Kidney (tissue), 14 donors: Measurements from ENCODE around the gene KIF5C. TPM values are rescaled to one million over a fixed set of nuclear protein-coding genes. Genes with fewer than 3 reads are reported as not detected.

Experiments
- DNase-seq, 5 donors: peaks; one replicate each; pipeline ENCODE4 v3.0.0-alpha.2; 2013 to 2020
- FAIRE-seq: peaks from 2 replicates; lab custom pipeline; 2012; peaks lifted over from hg19 to GRCh38; lab: Jason Lieb, UNC
- H3K27ac ChIP-seq, 2 donors: one replicate each; pipeline ENCODE4 v1.7.0; 2013; ENCODE audit warnings: low read depth in 2 of 2, low read length in 2 of 2, inconsistent platforms in 1 of 2
- H3K27me3 ChIP-seq: one replicate; pipeline ENCODE4 v1.7.1; 2013; ENCODE audit warnings: low read length, inconsistent platforms; ENCODE audit not compliant: control insufficient read depth, insufficient read depth
- H3K36me3 ChIP-seq, 3 donors: one replicate each; pipeline versions ENCODE4 v1.7.0 to v1.7.1; 2013; ENCODE audit warnings: low read length in 3 of 3, control low read depth in 1 of 3, inconsistent platforms in 1 of 3; ENCODE audit not compliant: insufficient read depth in 3 of 3, control insufficient read depth in 2 of 3
- H3K4me1 ChIP-seq, 3 donors: one replicate each; pipeline versions ENCODE4 v1.7.0 to v1.7.1; 2013; ENCODE audit warnings: low read length in 3 of 3, inconsistent platforms in 1 of 3, low read depth in 1 of 3; ENCODE audit not compliant: control insufficient read depth in 2 of 3, insufficient read depth in 2 of 3
- H3K4me3 ChIP-seq, 3 donors: one replicate each; pipeline versions ENCODE4 v1.7.0 to v1.8.1; 2013; ENCODE audit warnings: low read length in 3 of 3, control low read depth in 1 of 3, inconsistent platforms in 1 of 3
- H3K9ac ChIP-seq, 3 donors: one replicate each; pipeline versions ENCODE4 v1.7.0 to v1.7.1; 2013; ENCODE audit warnings: low read length in 3 of 3, control low read depth in 1 of 3, inconsistent platforms in 1 of 3
- H3K9me3 ChIP-seq, 3 donors: one replicate each; pipeline versions ENCODE4 v1.7.0 to v1.7.1; 2013; ENCODE audit warnings: low read length in 3 of 3, control low read depth in 1 of 3, inconsistent platforms in 1 of 3; ENCODE audit not compliant: control insufficient read depth in 2 of 3, insufficient read depth in 1 of 3
- CTCF ChIP-seq: IDR thresholded peaks from 3 replicates; pipeline ENCODE4 v1.5.1; 2012; ENCODE audit warnings: mild to moderate bottlenecking, moderate library complexity, borderline replicate concordance; ENCODE audit not compliant: insufficient read depth; ENCODE audit errors: extremely low read depth
- intact Hi-C: fragments of 100-400 bp; cut with DNase I; formaldehyde crosslinking; loops from one replicate; pipeline ENCODE4 v1.11.1; 2022
- polyA plus RNA-seq: library from polyadenylated mRNA; stranded (reverse); fragments of 350-450 nt; fragmentation: Illumina TruSeq; extraction: RNeasy Lipid Tissue Mini Kit (QIAGEN cat#74804); gene quantifications from one replicate; pipeline ENCODE4 v1.2.3, GENCODE V29; 2014; ENCODE audit warnings: low read depth, low replicate concordance; ENCODE audit not compliant: insufficient read depth
- total RNA-seq: library from RNA; stranded (reverse); fragmentation: NEBNext Ultra II Directional; extraction: Animal tissue kit (Norgen Biotek cat#: 25700); gene quantifications from one replicate; pipeline ENCODE4 v1.2.1, GENCODE V29; 2021
- donor health status: control.
- donor health status: control.
- donor health status: control.
- donor health status: control.
- donor health status: control.
- donor health status: DM: yes; HTN: yes; CAD: no.
- donor health status: Normal renal cell carcinoma (clear cell type).

KIF5C gene
- total and polyA plus RNA-seq, 2 donors from 2014 or later: 1.0 to 3.6 TPM

GRCh38 chr2:148970385-148970784, 95.4 kb downstream of the KIF5C start:
- intact Hi-C loops: no loop called here
- no peak for TF ChIP-seq CTCF
- no peak overlapping the region for H3K4me3 ChIP-seq
- no peak overlapping the region for H3K9ac ChIP-seq
- H3K27ac ChIP-seq: no peak overlapping the region
- DNase-seq: no peak
- H3K36me3 ChIP-seq: no peaks in the 10 kb centered on the region
- no peak for FAIRE-seq
- no peaks in the 10 kb centered on the region for H3K27me3 ChIP-seq
- no peaks in the 10 kb centered on the region for H3K9me3 ChIP-seq
- no peaks in the 10 kb centered on the region for H3K4me1 ChIP-seq

- Histone ChIP-seq H3K27me3 (no peaks in the 10 kb centered on the region), H3K4me1 (no peaks in the 10 kb centered on the region), H3K9me3 (no peaks in the 10 kb centered on the region), H3K36me3 (no peaks in the 10 kb centered on the region), H3K9ac (no peak overlapping the region), H3K27ac (no peak overlapping the region), H3K4me3 (no peak overlapping the region)
- intact Hi-C loops: no loop called here
- TF ChIP-seq CTCF: no peak
- FAIRE-seq (no peak), DNase-seq (no peak)
Measured at GRCh38 chr2:148971547-148971946, 96.5 kb downstream of the KIF5C start.

GRCh38 chr2:148974095-148974494, 99.1 kb downstream of the KIF5C start:
- Histone ChIP-seq H3K27me3 (no peaks in the 10 kb centered on the region), H3K4me3 (no peak overlapping the region), H3K4me1 (no peaks in the 10 kb centered on the region), H3K36me3 (no peaks in the 10 kb centered on the region), H3K9me3 (no peaks in the 10 kb centered on the region), H3K27ac (no peak overlapping the region), H3K9ac (no peak overlapping the region)
- DNase-seq (no peak), FAIRE-seq (no peak)
- TF ChIP-seq CTCF: no peak
- intact Hi-C loops: no loop called here

GRCh38 chr2:148978026-148978685, 103.1 kb downstream of the KIF5C start:
- H3K4me1 ChIP-seq: no peaks in the 10 kb centered on the region
- intact Hi-C loops: no loop called here
- H3K9me3 ChIP-seq: no peaks in the 10 kb centered on the region
- no peaks in the 10 kb centered on the region for H3K36me3 ChIP-seq
- peak in 1 of 5 donors; percentile 25 for DNase-seq
- H3K9ac ChIP-seq: no peak overlapping the region
- H3K27me3 ChIP-seq: no peaks in the 10 kb centered on the region
- H3K4me3 ChIP-seq: no peak overlapping the region
- H3K27ac ChIP-seq: no peak overlapping the region
- TF ChIP-seq CTCF: no peak
- no peak for FAIRE-seq
